Type B pancreatic cell (in vitro differentiated cells): ENCODE results near the gene TRMT112. TPM values are rescaled to one million over a fixed set of nuclear protein-coding genes. Genes with fewer than 3 reads are reported as not detected.

Experiments
- DNase-seq: peaks from one replicate; pipeline ENCODE4 v3.0.0; 2021; ENCODE audit warnings: mixed read lengths; ENCODE audit not compliant: unreplicated experiment; ENCODE audit errors: extremely low spot score
- H3K27ac Mint-ChIP-seq: 2 replicates; pipeline ENCODE4 v1.8.0; 2021; ENCODE audit warnings: mild to moderate bottlenecking, mixed read lengths
- H3K27me3 Mint-ChIP-seq: 2 replicates; pipeline ENCODE4 v1.8.0; 2021; ENCODE audit warnings: mixed read lengths
- H3K36me3 Mint-ChIP-seq: 2 replicates; pipeline ENCODE4 v1.8.0; 2021; ENCODE audit warnings: mixed read lengths
- H3K4me1 Mint-ChIP-seq: one replicate; pipeline ENCODE4 v1.8.0; 2021; ENCODE audit warnings: mixed read lengths; ENCODE audit not compliant: unreplicated experiment
- H3K4me3 Mint-ChIP-seq: 2 replicates; pipeline ENCODE4 v1.8.0; 2021; ENCODE audit warnings: mild to moderate bottlenecking, mixed read lengths
- H3K9me3 Mint-ChIP-seq: 2 replicates; pipeline ENCODE4 v1.8.0; 2021; ENCODE audit warnings: mixed read lengths
- total RNA-seq: library from RNA; stranded (reverse); gene quantifications from 2 replicates; pipeline ENCODE4 v1.2.1, GENCODE V29; 2021; ENCODE audit warnings: low replicate concordance
- TF ChIP-seq, protein P1 (sequence below): fragments of 200-600 bp; sonication (generic); conservative IDR thresholded peaks from 2 replicates; pipeline ENCODE4 v1.5.0; 2021; ENCODE audit warnings: antibody characterized with exemption, mild to moderate bottlenecking

TRMT112 gene
- total RNA-seq, 1 donor from 2014 or later, result 198 TPM

DNA sequence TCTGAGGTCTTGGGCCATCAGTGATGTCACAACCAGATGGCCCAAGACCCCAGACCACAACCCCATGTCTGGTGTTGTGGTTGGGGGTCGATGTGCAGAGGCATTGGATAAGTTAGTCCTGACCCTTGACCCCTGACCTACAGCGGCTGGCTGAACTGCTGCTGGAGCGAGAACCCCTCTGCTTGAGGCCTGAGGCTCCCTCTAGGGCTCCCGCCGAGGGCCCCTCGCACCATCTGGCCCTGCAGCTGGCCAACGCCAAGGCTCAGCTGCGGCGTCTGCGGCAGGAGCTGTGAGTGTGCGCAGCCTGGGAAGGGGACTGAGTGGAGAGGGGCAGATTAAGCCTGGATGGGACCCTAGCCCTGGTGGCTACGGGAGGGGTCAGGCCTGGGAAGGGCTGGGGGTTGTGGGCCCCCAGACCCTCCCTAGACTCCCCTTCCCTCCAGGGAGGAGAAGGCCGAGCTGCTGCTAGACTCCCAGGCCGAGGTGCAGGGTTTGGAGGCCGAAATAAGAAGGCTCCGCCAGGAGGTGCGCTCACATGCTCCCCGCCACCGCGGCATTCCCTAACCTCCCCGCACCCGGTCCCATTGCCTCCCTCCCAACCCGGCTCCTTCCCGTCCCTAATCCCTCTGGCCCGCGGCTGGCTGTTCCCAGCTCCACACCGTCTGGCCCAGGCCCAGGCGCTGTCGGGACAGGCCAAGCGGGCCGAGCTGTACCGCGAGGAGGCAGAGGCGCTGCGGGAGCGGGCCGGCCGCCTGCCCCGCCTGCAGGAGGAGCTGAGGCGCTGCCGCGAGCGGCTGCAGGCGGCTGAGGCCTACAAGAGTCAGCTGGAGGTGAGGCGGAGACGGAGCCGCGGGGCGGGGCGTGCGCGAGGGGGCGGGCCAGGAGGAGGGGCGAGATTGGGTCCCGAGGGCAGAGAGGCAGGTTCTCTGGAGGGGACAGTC lies 24.8 kb upstream of the TRMT112 start:
- Mint-ChIP-seq H3K36me3 (no peaks in the 10 kb centered on the region), H3K4me3 (peak overlapping the region; percentile 45), H3K27ac (no peak overlapping the region)

DNA sequence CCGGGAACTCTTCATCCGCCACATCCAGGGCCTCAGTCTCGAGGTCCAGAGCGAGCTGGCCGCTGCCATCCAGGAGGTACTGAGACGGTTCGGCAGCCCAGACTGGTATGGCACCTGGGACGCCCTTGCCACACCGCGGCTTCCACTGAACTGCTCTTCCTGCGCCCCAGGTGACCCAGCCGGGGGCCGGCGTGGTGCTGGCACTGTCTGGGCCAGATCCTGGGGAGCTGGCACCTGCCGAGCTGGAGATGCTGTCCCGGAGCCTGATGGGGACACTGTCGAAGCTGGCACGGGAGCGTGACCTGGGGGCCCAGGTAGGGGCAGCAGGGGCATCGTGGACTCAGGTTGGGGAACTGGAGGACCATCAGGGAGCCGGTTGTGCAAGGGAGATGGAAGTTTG lies 24.1 kb upstream of the TRMT112 start:
- no peaks in the 10 kb centered on the region for H3K9me3 Mint-ChIP-seq
- H3K36me3 Mint-ChIP-seq, result no peaks in the 10 kb centered on the region
- H3K4me3 Mint-ChIP-seq, result no peak overlapping the region
- TF ChIP-seq, protein P1, sequence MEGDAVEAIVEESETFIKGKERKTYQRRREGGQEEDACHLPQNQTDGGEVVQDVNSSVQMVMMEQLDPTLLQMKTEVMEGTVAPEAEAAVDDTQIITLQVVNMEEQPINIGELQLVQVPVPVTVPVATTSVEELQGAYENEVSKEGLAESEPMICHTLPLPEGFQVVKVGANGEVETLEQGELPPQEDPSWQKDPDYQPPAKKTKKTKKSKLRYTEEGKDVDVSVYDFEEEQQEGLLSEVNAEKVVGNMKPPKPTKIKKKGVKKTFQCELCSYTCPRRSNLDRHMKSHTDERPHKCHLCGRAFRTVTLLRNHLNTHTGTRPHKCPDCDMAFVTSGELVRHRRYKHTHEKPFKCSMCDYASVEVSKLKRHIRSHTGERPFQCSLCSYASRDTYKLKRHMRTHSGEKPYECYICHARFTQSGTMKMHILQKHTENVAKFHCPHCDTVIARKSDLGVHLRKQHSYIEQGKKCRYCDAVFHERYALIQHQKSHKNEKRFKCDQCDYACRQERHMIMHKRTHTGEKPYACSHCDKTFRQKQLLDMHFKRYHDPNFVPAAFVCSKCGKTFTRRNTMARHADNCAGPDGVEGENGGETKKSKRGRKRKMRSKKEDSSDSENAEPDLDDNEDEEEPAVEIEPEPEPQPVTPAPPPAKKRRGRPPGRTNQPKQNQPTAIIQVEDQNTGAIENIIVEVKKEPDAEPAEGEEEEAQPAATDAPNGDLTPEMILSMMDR, result no peak
- H3K27ac Mint-ChIP-seq, result peak overlapping the region; percentile 9
- DNase-seq, result no peak
- H3K27me3 Mint-ChIP-seq, result peaks cover 4% of the 10 kb centered on the region
- peaks cover 4% of the 10 kb centered on the region for H3K4me1 Mint-ChIP-seq

More for the DNA sequence above, 24.8 kb upstream of the TRMT112 start:
- Mint-ChIP-seq H3K27me3 (peaks cover 4% of the 10 kb centered on the region), H3K4me1 (peaks cover 4% of the 10 kb centered on the region), H3K9me3 (no peaks in the 10 kb centered on the region)
- DNase-seq, result peak; percentile 90
- TF ChIP-seq, protein P1, result peak; percentile 57

DNA sequence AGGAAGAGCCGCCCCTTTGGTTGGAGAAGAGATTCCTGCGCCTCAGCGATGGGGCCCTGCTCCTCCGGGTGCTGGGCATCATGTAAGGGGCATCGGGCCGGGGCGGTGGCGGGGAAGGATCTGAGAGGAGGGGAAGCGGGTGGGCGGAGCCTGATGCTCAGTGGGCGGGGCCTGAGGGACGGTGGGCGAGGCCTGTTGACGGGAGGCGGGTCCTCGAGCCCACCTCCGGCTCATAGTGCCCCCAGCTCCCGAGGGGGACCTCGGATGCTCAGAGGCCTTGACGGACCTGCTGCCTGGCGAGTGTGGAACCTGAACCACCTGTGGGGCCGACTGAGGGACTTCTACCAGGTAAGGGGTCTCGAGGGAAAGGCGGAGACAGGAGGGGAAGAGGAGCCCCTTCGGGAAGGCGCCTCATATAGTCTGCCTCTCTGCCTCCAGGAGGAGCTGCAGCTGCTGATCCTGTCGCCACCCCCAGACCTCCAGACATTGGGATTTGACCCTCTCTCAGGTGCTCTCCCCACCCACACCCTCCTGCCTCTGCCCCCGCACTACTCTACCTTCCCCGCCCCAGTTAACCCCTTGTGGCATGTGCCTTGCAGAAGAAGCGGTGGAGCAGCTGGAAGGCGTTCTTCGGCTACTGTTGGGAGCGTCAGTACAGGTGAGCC lies 23.4 kb upstream of the TRMT112 start:
- TF ChIP-seq, protein P1, result no peak
- H3K4me3 Mint-ChIP-seq, result no peak overlapping the region
- no peaks in the 10 kb centered on the region for H3K9me3 Mint-ChIP-seq
- H3K4me1 Mint-ChIP-seq, result peaks cover 4% of the 10 kb centered on the region
- H3K27ac Mint-ChIP-seq, result peak overlapping the region; percentile 9
- no peak for DNase-seq
- H3K27me3 Mint-ChIP-seq, result peaks cover 4% of the 10 kb centered on the region
- no peaks in the 10 kb centered on the region for H3K36me3 Mint-ChIP-seq

DNA sequence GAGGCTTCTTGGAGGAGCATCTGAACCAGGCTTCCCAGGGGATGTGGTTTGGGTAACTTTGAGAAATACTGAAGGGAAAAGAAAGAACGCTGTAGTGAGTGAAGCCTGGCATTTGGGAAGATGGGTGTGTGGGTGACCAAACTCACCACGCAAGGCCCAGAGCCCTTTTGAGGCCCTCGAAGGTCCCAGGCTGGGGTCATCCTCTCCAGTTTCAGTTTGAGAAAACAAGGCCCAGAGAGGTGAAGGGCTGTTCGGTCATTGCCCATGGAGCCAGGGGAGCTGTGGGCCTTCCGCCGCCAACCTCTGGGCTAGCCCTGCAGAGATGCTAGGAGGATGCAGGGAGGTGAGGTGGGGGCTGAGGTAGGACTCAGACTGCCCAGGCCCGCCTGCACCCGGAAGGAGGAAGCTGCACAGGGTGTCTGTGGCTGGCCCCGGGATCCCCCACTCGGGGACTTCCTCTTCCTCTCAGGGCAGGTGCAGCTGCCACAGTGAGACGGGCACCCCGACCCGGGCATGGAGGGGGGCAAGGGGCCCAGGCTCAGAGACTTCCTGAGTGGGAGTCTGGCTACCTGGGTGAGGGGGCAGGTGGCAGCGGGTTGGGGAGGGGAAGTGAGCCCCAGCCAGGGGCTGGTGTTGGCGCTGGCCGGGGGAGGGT lies 22.5 kb upstream of the TRMT112 start, which contains the start of gene CCDC88B:
Gene CCDC88B (plus strand): TSS at position 451 of the 655 bp plus-strand sequence. CDS start 63 bp downstream, at position 514.
- H3K4me1 Mint-ChIP-seq, result peaks cover 8% of the 10 kb centered on the region
- no peaks in the 10 kb centered on the region for H3K36me3 Mint-ChIP-seq
- peaks cover 7% of the 10 kb centered on the region for H3K27me3 Mint-ChIP-seq
- no peaks in the 10 kb centered on the region for H3K9me3 Mint-ChIP-seq
- TF ChIP-seq, protein P1, result no peak
- H3K4me3 Mint-ChIP-seq, result no peak within 1 kb of the TSS
- peak within 1 kb of the TSS; percentile 71 for H3K27ac Mint-ChIP-seq
- no peak for DNase-seq

DNA sequence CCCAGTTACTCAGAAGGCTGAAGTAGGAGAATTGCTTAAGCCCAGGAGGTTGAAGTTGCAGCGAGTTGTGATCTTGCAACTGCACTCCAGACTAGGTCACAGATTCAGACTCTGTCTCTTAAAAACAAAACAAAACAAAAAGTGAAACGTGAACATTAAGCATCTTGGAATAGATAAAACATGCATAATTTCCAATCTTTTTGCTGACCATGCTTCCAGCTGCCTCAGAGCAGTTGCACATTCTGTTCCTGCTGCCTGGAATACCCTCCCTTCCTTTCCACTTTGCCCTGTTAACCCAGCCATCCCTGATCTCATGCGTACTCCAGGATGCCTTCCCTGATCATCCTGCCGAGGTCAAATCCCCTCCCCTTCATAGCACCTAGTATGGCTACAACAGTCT lies 21.9 kb upstream of the TRMT112 start:
- peak overlapping the region; percentile 71 for H3K27ac Mint-ChIP-seq
- no peaks in the 10 kb centered on the region for H3K9me3 Mint-ChIP-seq
- H3K36me3 Mint-ChIP-seq, result no peaks in the 10 kb centered on the region
- H3K4me1 Mint-ChIP-seq, result peaks cover 9% of the 10 kb centered on the region
- DNase-seq, result no peak
- H3K27me3 Mint-ChIP-seq, result peaks cover 7% of the 10 kb centered on the region
- no peak overlapping the region for H3K4me3 Mint-ChIP-seq
- TF ChIP-seq, protein P1, result no peak
